Measurements from ENCODE around the gene ERLEC1. TPM values are rescaled to one million over a fixed set of nuclear protein-coding genes. Genes with fewer than 3 reads are reported as not detected.

Gene ERLEC1
- total RNA-seq, 1 donor from 2014 or later: 44.9 TPM

DNA sequence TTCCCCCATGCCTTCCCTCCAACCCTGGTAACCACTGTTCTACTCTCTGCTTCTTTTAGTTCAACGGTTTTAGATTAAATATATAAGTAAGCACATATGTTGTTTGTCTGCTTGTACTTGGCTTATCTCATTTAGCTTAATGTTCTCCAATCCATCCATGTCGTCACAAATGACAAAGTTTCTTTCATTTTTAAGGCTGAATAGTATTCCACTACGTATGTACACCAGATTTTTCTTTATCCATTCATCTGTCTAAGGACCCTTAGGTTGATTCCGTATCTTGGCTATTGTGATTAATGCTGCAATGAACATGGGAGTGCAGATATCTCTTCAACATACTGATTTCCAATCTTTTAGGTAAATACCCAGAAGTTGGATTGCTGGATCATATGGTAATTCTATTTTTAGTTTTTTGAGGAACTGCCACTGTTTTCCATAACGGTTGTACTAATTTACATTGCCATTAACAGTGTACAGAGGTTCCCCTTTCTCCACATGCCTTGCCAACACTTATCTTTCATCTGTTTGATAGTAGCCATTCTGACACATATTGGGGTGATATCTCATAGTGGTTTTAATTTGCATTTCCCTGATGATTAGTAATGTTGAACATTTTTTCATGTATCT lies 8.2 kb upstream of the ERLEC1 start:
- H3K9ac ChIP-seq (ENCODE audit: low read depth in 1 of 3, low read length in 3 of 3): no peak overlapping the region
- no peaks in the 10 kb centered on the region for H3K9me3 ChIP-seq (ENCODE audit: control insufficient read depth in 3 of 3, low read length in 3 of 3)
- H3K4me3 ChIP-seq (ENCODE audit: low read length in 3 of 3): no peak overlapping the region
- H3K27me3 ChIP-seq (ENCODE audit: control insufficient read depth in 3 of 3, insufficient read depth in 3 of 3, low read length in 3 of 3): no peaks in the 10 kb centered on the region
- peaks cover 0 to 4% (median 0%) of the 10 kb centered on the region in 3 donors for H3K4me1 ChIP-seq (ENCODE audit: control insufficient read depth in 3 of 3, insufficient read depth in 3 of 3, low read length in 3 of 3)
- H3K27ac ChIP-seq (ENCODE audit: low read depth, low read length): no peak overlapping the region
- peaks cover 0 to 3% (median 0%) of the 10 kb centered on the region in 3 donors for H3K36me3 ChIP-seq (ENCODE audit: control insufficient read depth in 3 of 3, insufficient read depth in 3 of 3, low read length in 3 of 3)

- no peak overlapping the region for H3K4me3 ChIP-seq (ENCODE audit: low read length in 3 of 3)
- no peaks in the 10 kb centered on the region for H3K9me3 ChIP-seq (ENCODE audit: control insufficient read depth in 3 of 3, low read length in 3 of 3)
- no peak overlapping the region for H3K9ac ChIP-seq (ENCODE audit: low read depth in 1 of 3, low read length in 3 of 3)
- peaks cover 3 to 15% (median 6%) of the 10 kb centered on the region in 3 donors for H3K4me1 ChIP-seq (ENCODE audit: control insufficient read depth in 3 of 3, insufficient read depth in 3 of 3, low read length in 3 of 3)
- H3K27ac ChIP-seq (ENCODE audit: low read depth, low read length): no peak overlapping the region
- peaks cover 0 to 3% (median 0%) of the 10 kb centered on the region in 3 donors for H3K36me3 ChIP-seq (ENCODE audit: control insufficient read depth in 3 of 3, insufficient read depth in 3 of 3, low read length in 3 of 3)
- no peaks in the 10 kb centered on the region for H3K27me3 ChIP-seq (ENCODE audit: control insufficient read depth in 3 of 3, insufficient read depth in 3 of 3, low read length in 3 of 3)
Measured at GRCh38 chr2:53780056-53780455, 6.8 kb upstream of the ERLEC1 start.

DNA sequence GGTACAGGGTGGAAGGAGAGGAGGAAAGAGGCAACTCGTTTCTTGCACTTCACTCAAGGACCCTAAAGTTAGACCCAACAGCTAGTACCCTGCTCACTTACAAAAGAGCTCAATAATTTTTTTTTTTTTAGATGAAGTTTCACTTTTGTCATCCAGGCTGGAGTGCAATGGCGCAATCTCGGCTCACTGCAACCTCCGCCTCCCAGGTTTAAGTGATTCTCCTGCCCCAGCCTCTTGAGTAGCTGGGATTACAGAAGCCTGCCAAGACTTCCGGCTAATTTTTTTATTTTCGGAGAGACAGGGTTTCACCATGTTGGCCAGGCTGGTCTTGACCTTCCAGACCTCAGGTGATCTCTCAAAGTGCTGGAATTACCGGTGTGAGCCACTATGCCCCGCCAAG lies 4.2 kb upstream of the ERLEC1 start:
- no peak overlapping the region for H3K27ac ChIP-seq (ENCODE audit: low read depth, low read length)

GRCh38 chr2:53784436-53784835 lies 2.4 kb upstream of the ERLEC1 start:
- Histone ChIP-seq H3K36me3 (ENCODE audit: control insufficient read depth in 3 of 3, insufficient read depth in 3 of 3, low read length in 3 of 3) (peaks cover 0 to 3% (median 0%) of the 10 kb centered on the region in 3 donors), H3K4me1 (ENCODE audit: control insufficient read depth in 3 of 3, insufficient read depth in 3 of 3, low read length in 3 of 3) (peaks cover 20 to 41% (median 23%) of the 10 kb centered on the region in 3 donors), H3K27me3 (ENCODE audit: control insufficient read depth in 3 of 3, insufficient read depth in 3 of 3, low read length in 3 of 3) (no peaks in the 10 kb centered on the region), H3K9ac (ENCODE audit: low read depth in 1 of 3, low read length in 3 of 3) (peak overlapping the region in 2 of 3 donors; percentile 11 to 12), H3K4me3 (ENCODE audit: low read length in 3 of 3) (no peak overlapping the region), H3K9me3 (ENCODE audit: control insufficient read depth in 3 of 3, low read length in 3 of 3) (no peaks in the 10 kb centered on the region), H3K27ac (ENCODE audit: low read depth, low read length) (no peak overlapping the region)

More for the DNA sequence above, 4.2 kb upstream of the ERLEC1 start:
- H3K9me3 ChIP-seq (ENCODE audit: control insufficient read depth in 3 of 3, low read length in 3 of 3): no peaks in the 10 kb centered on the region
- no peak overlapping the region for H3K4me3 ChIP-seq (ENCODE audit: low read length in 3 of 3)
- no peaks in the 10 kb centered on the region for H3K27me3 ChIP-seq (ENCODE audit: control insufficient read depth in 3 of 3, insufficient read depth in 3 of 3, low read length in 3 of 3)
- no peak overlapping the region for H3K9ac ChIP-seq (ENCODE audit: low read depth in 1 of 3, low read length in 3 of 3)
- peaks cover 12 to 33% (median 16%) of the 10 kb centered on the region in 3 donors for H3K4me1 ChIP-seq (ENCODE audit: control insufficient read depth in 3 of 3, insufficient read depth in 3 of 3, low read length in 3 of 3)
- peaks cover 0 to 3% (median 0%) of the 10 kb centered on the region in 3 donors for H3K36me3 ChIP-seq (ENCODE audit: control insufficient read depth in 3 of 3, insufficient read depth in 3 of 3, low read length in 3 of 3)

- Histone ChIP-seq H3K9ac (ENCODE audit: low read depth in 1 of 3, low read length in 3 of 3) (peak overlapping the region in 1 of 3 donors; percentile 87), H3K36me3 (ENCODE audit: control insufficient read depth in 3 of 3, insufficient read depth in 3 of 3, low read length in 3 of 3) (no peaks in the 10 kb centered on the region), H3K9me3 (ENCODE audit: control insufficient read depth in 3 of 3, low read length in 3 of 3) (no peaks in the 10 kb centered on the region), H3K4me1 (ENCODE audit: control insufficient read depth in 3 of 3, insufficient read depth in 3 of 3, low read length in 3 of 3) (peaks cover 20 to 41% (median 23%) of the 10 kb centered on the region in 3 donors), H3K27ac (ENCODE audit: low read depth, low read length) (no peak overlapping the region), H3K27me3 (ENCODE audit: control insufficient read depth in 3 of 3, insufficient read depth in 3 of 3, low read length in 3 of 3) (no peaks in the 10 kb centered on the region), H3K4me3 (ENCODE audit: low read length in 3 of 3) (peak overlapping the region; percentile 41 to 96 (median 91))
Measured at GRCh38 chr2:53785366-53785765, 1.5 kb upstream of the ERLEC1 start.

- Histone ChIP-seq H3K9ac (ENCODE audit: low read depth in 1 of 3, low read length in 3 of 3) (peak overlapping the region; percentile 87 to 97 (median 96)), H3K9me3 (ENCODE audit: control insufficient read depth in 3 of 3, low read length in 3 of 3) (no peaks in the 10 kb centered on the region), H3K4me1 (ENCODE audit: control insufficient read depth in 3 of 3, insufficient read depth in 3 of 3, low read length in 3 of 3) (peaks cover 20 to 41% (median 23%) of the 10 kb centered on the region in 3 donors), H3K27me3 (ENCODE audit: control insufficient read depth in 3 of 3, insufficient read depth in 3 of 3, low read length in 3 of 3) (no peaks in the 10 kb centered on the region), H3K27ac (ENCODE audit: low read depth, low read length) (peak overlapping the region; percentile 79), H3K36me3 (ENCODE audit: control insufficient read depth in 3 of 3, insufficient read depth in 3 of 3, low read length in 3 of 3) (no peaks in the 10 kb centered on the region), H3K4me3 (ENCODE audit: low read length in 3 of 3) (peak overlapping the region; percentile 91 to 100 (median 96))
Measured at GRCh38 chr2:53786352-53786704, 516 bp upstream of the ERLEC1 start.

DNA sequence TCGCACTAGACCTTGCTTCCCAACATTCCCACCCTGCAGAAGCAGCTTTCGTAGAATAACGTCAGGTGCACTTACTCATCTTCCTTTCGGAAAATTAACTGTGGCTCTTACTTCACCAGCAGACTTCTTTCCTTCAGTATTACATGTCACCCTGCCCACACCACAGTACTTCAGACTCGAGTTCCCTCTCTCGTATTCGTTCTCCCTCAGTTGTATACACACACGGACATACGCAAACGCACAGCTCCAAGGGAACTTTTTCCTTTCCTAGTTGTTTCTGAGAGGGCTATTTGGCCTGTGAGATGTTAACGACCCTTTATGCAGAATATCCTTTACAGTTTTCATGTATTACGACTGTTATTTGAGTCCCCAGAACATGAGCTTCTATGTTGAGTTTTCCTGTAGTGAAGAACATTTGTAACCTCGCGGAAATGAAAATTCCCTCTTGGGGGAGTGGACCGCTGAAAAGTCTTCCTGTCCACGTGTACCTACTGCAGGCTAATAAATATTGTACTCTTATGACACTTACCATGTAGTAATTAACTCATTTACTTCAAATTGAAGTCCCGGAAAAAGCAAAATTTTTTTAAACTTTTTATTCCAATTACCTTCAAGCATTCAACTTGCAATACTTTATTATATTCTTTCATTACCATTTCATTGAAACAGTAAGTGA lies 908 bp downstream of the ERLEC1 start:
- no peaks in the 10 kb centered on the region for H3K27me3 ChIP-seq (ENCODE audit: control insufficient read depth in 3 of 3, insufficient read depth in 3 of 3, low read length in 3 of 3)
- H3K4me1 ChIP-seq (ENCODE audit: control insufficient read depth in 3 of 3, insufficient read depth in 3 of 3, low read length in 3 of 3): peaks cover 20 to 37% (median 23%) of the 10 kb centered on the region in 3 donors
- H3K9me3 ChIP-seq (ENCODE audit: control insufficient read depth in 3 of 3, low read length in 3 of 3): no peaks in the 10 kb centered on the region
- H3K36me3 ChIP-seq (ENCODE audit: control insufficient read depth in 3 of 3, insufficient read depth in 3 of 3, low read length in 3 of 3): no peaks in the 10 kb centered on the region
- peak overlapping the region; percentile 91 to 100 (median 96) for H3K4me3 ChIP-seq (ENCODE audit: low read length in 3 of 3)
- peak overlapping the region; percentile 79 for H3K27ac ChIP-seq (ENCODE audit: low read depth, low read length)
- H3K9ac ChIP-seq (ENCODE audit: low read depth in 1 of 3, low read length in 3 of 3): peak overlapping the region; percentile 87 to 97 (median 96)

GRCh38 chr2:53793261-53793660 lies 6.4 kb downstream of the ERLEC1 start:
- H3K9me3 ChIP-seq (ENCODE audit: control insufficient read depth in 3 of 3, low read length in 3 of 3): no peaks in the 10 kb centered on the region
- H3K36me3 ChIP-seq (ENCODE audit: control insufficient read depth in 3 of 3, insufficient read depth in 3 of 3, low read length in 3 of 3): peaks cover 2 to 15% (median 7%) of the 10 kb centered on the region in 3 donors
- peaks cover 2 to 3% (median 2%) of the 10 kb centered on the region in 3 donors for H3K4me1 ChIP-seq (ENCODE audit: control insufficient read depth in 3 of 3, insufficient read depth in 3 of 3, low read length in 3 of 3)
- H3K27me3 ChIP-seq (ENCODE audit: control insufficient read depth in 3 of 3, insufficient read depth in 3 of 3, low read length in 3 of 3): no peaks in the 10 kb centered on the region
- H3K9ac ChIP-seq (ENCODE audit: low read depth in 1 of 3, low read length in 3 of 3): no peak overlapping the region
- no peak overlapping the region for H3K27ac ChIP-seq (ENCODE audit: low read depth, low read length)
- H3K4me3 ChIP-seq (ENCODE audit: low read length in 3 of 3): no peak overlapping the region

DNA sequence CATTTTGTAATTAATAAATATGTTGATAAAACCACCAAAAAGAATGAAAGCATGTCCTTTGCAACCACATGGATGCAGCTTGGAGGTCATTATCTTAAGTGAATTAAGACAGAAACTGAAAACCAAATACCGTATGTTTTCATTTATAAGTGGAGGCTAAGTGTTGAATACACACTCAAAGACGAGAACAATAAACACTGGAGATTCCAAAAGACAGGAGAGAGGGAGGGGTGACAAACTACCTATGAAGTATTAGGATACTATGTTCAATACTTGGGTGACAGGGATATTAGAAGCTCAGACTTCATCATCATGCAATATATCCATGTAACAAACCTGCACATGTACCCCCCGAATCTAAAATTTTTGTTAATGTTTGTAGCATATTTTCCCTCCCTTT lies 7.0 kb downstream of the ERLEC1 start:
- H3K9me3 ChIP-seq (ENCODE audit: control insufficient read depth in 3 of 3, low read length in 3 of 3): no peaks in the 10 kb centered on the region
- no peaks in the 10 kb centered on the region for H3K4me1 ChIP-seq (ENCODE audit: control insufficient read depth in 3 of 3, insufficient read depth in 3 of 3, low read length in 3 of 3)
- no peak overlapping the region for H3K4me3 ChIP-seq (ENCODE audit: low read length in 3 of 3)
- no peak overlapping the region for H3K9ac ChIP-seq (ENCODE audit: low read depth in 1 of 3, low read length in 3 of 3)
- H3K36me3 ChIP-seq (ENCODE audit: control insufficient read depth in 3 of 3, insufficient read depth in 3 of 3, low read length in 3 of 3): peaks cover 3 to 18% (median 9%) of the 10 kb centered on the region in 3 donors
- H3K27me3 ChIP-seq (ENCODE audit: control insufficient read depth in 3 of 3, insufficient read depth in 3 of 3, low read length in 3 of 3): no peaks in the 10 kb centered on the region
- no peak overlapping the region for H3K27ac ChIP-seq (ENCODE audit: low read depth, low read length)

DNA sequence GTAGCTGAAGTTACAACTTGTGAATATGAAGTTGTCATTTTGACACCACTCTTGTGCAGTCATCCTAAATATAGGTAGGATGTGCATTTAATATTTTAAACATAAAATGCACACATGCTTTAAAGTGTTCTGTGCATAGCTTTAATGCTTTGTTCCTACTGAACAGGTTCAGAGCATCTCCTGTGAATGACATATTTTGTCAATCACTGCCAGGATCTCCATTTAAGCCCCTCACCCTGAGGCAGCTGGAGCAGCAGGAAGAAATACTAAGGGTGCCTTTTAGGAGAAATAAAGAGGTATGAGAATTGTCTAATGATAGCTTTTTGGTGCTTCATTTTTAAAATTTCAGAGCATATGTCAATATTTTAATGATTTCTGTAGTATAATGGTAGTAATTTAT lies 14.7 kb downstream of the ERLEC1 start:
- H3K4me3 ChIP-seq (ENCODE audit: low read length in 3 of 3): no peak overlapping the region
- H3K27ac ChIP-seq (ENCODE audit: low read depth, low read length): no peak overlapping the region
- H3K4me1 ChIP-seq (ENCODE audit: control insufficient read depth in 3 of 3, insufficient read depth in 3 of 3, low read length in 3 of 3): no peaks in the 10 kb centered on the region
- H3K27me3 ChIP-seq (ENCODE audit: control insufficient read depth in 3 of 3, insufficient read depth in 3 of 3, low read length in 3 of 3): no peaks in the 10 kb centered on the region
- no peaks in the 10 kb centered on the region for H3K9me3 ChIP-seq (ENCODE audit: control insufficient read depth in 3 of 3, low read length in 3 of 3)
- H3K9ac ChIP-seq (ENCODE audit: low read depth in 1 of 3, low read length in 3 of 3): no peak overlapping the region
- H3K36me3 ChIP-seq (ENCODE audit: control insufficient read depth in 3 of 3, insufficient read depth in 3 of 3, low read length in 3 of 3): peaks cover 5 to 53% (median 24%) of the 10 kb centered on the region in 3 donors

Measured in skeletal muscle tissue (tissue), 4 donors.